ENCODE measurements around the gene MAML2. TPM values are rescaled to one million over a fixed set of nuclear protein-coding genes. Genes with fewer than 3 reads are reported as not detected.
"Not testable (repeated sequence)": the region's sequence is repeated elsewhere in the genome, so short reads cannot be mapped to it uniquely, and the experiment has no call there.

Gene MAML2
- total and polyA plus RNA-seq, 8 donors: 2.4 to 11.8 (median 4.1) TPM

GRCh38 chr11:96275801-96276594 lies 67.0 kb downstream of the MAML2 start:
- H3K27me3 ChIP-seq: no peaks in the 10 kb centered on the region
- peaks cover 0 to 15% (median 10%) of the 10 kb centered on the region in 3 donors for H3K4me1 ChIP-seq
- intact Hi-C loops (cut with DNase I): no loop called here
- WGBS, 2 donors: 59 to 62% methylated on average over 5 of the region's 5 CpGs
- no peak overlapping the region for H3K4me3 ChIP-seq
- no peak for DNase-seq
- no peaks in the 10 kb centered on the region for H3K36me3 ChIP-seq
- no peak for FAIRE-seq
- no peaks in the 10 kb centered on the region for H3K9me3 ChIP-seq
- ATAC-seq: no peak
- no peak for TF ChIP-seq CTCF (IDR thresholded peaks at IDR 0.05)
- H3K27ac ChIP-seq: no peak overlapping the region

GRCh38 chr11:96273507-96273906 lies 69.5 kb downstream of the MAML2 start:
- WGBS, 2 donors: 68 to 82% methylated on average over 1 of the region's 1 CpG
- no peak for ATAC-seq
- Histone ChIP-seq H3K36me3 (no peaks in the 10 kb centered on the region), H3K4me1 (peaks cover 0 to 15% (median 10%) of the 10 kb centered on the region in 3 donors), H3K9me3 (no peaks in the 10 kb centered on the region), H3K27ac (peak overlapping the region in 2 of 4 donors; percentile 67 to 75), H3K4me3 (no peak overlapping the region), H3K27me3 (no peaks in the 10 kb centered on the region)
- no peak for TF ChIP-seq CTCF (IDR thresholded peaks at IDR 0.05)
- DNase-seq: no peak
- intact Hi-C loops (cut with DNase I): no loop called here
- FAIRE-seq: no peak

GRCh38 chr11:96272529-96273222 lies 70.3 kb downstream of the MAML2 start:
- no peak for FAIRE-seq
- Histone ChIP-seq H3K27me3 (no peaks in the 10 kb centered on the region), H3K36me3 (no peaks in the 10 kb centered on the region), H3K27ac (peak overlapping the region in 3 of 4 donors; percentile 54 to 75 (median 67)), H3K4me1 (peaks cover 0 to 15% (median 10%) of the 10 kb centered on the region in 3 donors), H3K4me3 (peak overlapping the region in 1 of 4 donors; percentile 13), H3K9me3 (no peaks in the 10 kb centered on the region)
- WGBS, 2 donors: 12 to 14% methylated on average over 3 of the region's 3 CpGs
- ATAC-seq: peak; percentile 83 to 90 (median 87)
- peak in 3 of 6 donors; percentile 37 to 53 (median 37) for DNase-seq
- intact Hi-C loops (cut with DNase I): no loop called here
- no peak for TF ChIP-seq CTCF (IDR thresholded peaks at IDR 0.05)

- Histone ChIP-seq H3K27ac (peak overlapping the region in 2 of 4 donors; percentile 67 to 75), H3K9me3 (no peaks in the 10 kb centered on the region)
These were observed 71.2 kb downstream of the MAML2 start for GRCh38 chr11:96271777-96272176.

GRCh38 chr11:96271352-96271751 lies 71.6 kb downstream of the MAML2 start:
- H3K36me3 ChIP-seq; intact Hi-C loops (cut with DNase I); H3K4me3 ChIP-seq; H3K27me3 ChIP-seq; H3K27ac ChIP-seq; FAIRE-seq; ATAC-seq; H3K9me3 ChIP-seq; DNase-seq: not testable (repeated sequence)
- peaks cover 0 to 15% (median 15%) of the 10 kb centered on the region in 3 donors for H3K4me1 ChIP-seq

More at GRCh38 chr11:96271777-96272176, 71.2 kb downstream of the MAML2 start:
- H3K4me3 ChIP-seq: no peak overlapping the region
- H3K27me3 ChIP-seq: no peaks in the 10 kb centered on the region
- H3K36me3 ChIP-seq: no peaks in the 10 kb centered on the region
- no peak for ATAC-seq
- 94 to 97% methylated on average over 4 of the region's 4 CpGs for WGBS, 2 donors
- intact Hi-C loops (cut with DNase I): no loop called here
- TF ChIP-seq CTCF (IDR thresholded peaks at IDR 0.05): no peak
- no peak for DNase-seq
- H3K4me1 ChIP-seq: peaks cover 0 to 15% (median 15%) of the 10 kb centered on the region in 3 donors
- FAIRE-seq: no peak

- H3K27ac ChIP-seq; ATAC-seq; intact Hi-C loops (cut with DNase I); FAIRE-seq; H3K27me3 ChIP-seq; H3K4me3 ChIP-seq; H3K36me3 ChIP-seq; H3K9me3 ChIP-seq; DNase-seq: not testable (repeated sequence)
- 77 to 83% methylated on average over 4 of the region's 4 CpGs for WGBS, 2 donors
- peaks cover 0 to 15% (median 13%) of the 10 kb centered on the region in 3 donors for H3K4me1 ChIP-seq
These were observed 74.5 kb downstream of the MAML2 start for GRCh38 chr11:96268527-96268926.

Measured in pancreas (tissue), 10 donors.